Mesangial cell (primary cell): ENCODE data around the gene CSRNP2. TPM values are rescaled to one million over a fixed set of nuclear protein-coding genes. Genes with fewer than 3 reads are reported as not detected.

Source experiments
- total RNA-seq: library from RNA; depleted of rRNA; stranded (reverse); fragments of >200 nt; gene quantifications from 2 replicates; pipeline ENCODE4 v1.2.3, GENCODE V29; 2015

The CSRNP2 gene, protein sequence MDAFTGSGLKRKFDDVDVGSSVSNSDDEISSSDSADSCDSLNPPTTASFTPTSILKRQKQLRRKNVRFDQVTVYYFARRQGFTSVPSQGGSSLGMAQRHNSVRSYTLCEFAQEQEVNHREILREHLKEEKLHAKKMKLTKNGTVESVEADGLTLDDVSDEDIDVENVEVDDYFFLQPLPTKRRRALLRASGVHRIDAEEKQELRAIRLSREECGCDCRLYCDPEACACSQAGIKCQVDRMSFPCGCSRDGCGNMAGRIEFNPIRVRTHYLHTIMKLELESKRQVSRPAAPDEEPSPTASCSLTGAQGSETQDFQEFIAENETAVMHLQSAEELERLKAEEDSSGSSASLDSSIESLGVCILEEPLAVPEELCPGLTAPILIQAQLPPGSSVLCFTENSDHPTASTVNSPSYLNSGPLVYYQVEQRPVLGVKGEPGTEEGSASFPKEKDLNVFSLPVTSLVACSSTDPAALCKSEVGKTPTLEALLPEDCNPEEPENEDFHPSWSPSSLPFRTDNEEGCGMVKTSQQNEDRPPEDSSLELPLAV
- total RNA-seq: 19.5 and 20.9 TPM in 2 replicates

DNA sequence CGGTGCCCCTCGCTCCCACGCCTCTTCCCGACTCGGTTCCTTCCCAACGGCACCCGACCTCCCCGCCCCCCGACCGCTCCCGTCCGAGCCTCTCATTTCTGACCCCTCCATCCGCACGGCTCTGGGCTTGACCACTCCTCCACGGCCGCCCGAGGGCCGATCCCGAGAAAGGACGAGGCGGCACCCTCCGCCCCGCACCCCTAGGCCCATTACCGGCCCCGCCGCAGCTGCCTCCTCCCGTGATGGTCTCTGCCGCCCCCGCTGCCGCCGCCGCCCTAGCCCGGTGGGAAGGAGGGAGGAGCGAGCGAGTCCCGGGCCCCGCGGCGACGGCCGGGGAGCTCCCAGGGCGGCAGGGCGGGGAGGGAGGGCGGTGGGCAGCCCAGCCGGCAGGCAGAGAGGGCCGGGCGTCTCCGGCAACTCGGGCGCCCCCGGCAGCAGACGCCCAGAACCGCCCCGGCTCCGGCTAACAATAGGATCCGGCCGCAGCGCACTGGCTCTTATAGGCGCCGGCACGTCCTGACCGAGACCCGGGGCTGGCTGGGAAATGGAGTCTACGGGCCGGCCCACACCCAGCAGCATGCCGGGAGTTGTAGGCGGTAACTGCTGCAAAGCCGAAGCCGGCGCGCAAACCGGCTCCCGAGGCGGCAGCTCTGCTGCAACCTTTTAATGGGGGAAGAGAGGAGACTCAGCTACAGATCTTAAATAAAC is at the start of gene CSRNP2:
TSS of gene CSRNP2 (minus strand) at position 471 of the 708 bp plus-strand sequence. CDS start 7,035 bp downstream, outside the sequence.

DNA sequence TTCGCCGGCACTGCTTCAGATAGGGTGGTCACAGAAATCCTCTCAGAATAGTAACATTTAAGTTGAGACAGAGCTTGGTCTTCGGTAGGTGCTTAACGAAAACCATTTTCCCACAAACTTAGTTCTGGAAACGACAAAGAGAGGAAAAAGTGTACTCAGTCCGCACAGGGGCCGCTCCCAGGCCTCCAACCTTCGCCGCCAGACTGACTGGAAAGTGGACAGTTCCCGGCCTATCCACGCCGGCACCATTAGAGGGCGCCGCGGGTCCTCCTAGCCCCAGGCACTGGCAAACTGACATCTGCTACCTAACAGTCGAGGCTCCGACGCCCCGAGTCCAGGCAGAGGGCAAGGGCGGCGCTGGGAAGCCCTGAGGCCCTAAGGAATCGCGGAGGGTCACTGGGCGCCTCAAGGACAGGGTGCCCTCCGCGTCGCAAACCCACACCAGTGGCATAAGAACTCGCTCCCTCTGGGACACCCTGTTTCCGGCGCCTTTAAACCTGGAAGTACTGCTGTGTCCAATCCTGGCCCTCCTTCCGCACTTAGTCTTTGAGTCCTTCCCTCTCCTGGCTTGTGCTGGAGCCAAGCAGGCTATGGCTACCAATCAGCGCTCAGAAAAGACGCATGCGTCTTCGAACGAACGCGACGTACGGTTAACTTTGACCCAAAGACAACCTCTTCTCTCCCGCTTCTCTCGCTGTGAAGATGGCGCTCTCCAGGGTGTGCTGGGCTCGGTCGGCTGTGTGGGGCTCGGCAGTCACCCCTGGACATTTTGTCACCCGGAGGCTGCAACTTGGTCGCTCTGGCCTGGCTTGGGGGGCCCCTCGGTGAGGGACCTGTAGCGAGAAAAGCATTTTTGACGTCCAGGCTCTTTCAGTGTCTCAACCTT is 35.5 kb downstream of the CSRNP2 start, which contains the start of gene LETMD1:
TSS of gene LETMD1 (plus strand) at position 673 of the 886 bp plus-strand sequence. CDS start at position 703, 30 bp downstream.

DNA sequence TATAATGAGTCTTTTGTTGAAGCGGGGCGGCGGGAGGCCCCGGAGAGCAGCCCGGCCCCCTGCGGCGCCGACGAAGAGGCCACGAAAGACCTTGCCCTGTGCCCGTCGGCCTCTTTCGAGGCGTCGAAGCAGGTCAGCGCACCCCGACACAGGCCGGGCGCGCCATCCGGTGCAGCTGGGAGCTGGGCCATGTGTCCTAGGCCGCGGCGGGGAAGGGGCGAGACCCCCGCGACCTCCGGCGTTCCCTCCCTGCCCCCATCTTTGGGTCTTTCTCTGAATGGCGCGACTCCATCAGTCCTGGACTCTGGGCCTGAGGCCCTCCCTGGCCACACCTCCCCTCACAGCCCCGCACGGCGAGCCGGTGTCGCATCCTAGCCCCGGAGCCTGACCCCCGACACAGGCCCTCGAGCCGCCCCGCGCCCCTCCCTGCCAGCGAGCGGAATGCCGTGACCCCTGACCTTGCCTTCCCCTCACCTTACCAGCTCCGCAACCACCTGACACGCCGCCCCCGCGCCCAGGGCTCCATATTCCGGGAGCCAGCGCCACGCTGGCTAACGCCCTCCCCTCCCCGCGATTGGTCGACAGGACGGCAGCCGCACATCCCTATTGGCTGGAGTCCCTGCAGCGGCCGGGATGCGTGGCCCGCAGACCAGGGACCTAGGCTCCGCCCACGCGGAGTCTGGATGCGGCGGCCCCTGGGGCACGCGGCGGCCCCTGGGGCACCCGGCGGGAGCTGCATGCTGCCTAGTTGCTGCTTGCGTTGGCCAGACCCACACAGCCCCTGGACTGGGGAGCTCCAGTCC is 57.4 kb downstream of the CSRNP2 start, which contains the start of gene SLC11A2:
TSS of gene SLC11A2 (minus strand) at position 549 of the 803 bp plus-strand sequence. CDS start 15,656 bp downstream, outside the sequence.

Other genes starting within 250 kb of the CSRNP2 start
- gene TMPRSS12, start 240.7 kb downstream of the CSRNP2 start, total RNA-seq: not detected in 2 replicates
- gene HIGD1C, start 131.1 kb downstream of the CSRNP2 start, total RNA-seq: not detected in 2 replicates
- gene SLC11A2, start 57.2 kb downstream of the CSRNP2 start, total RNA-seq: 19.9 and 30.3 TPM in 2 replicates
- gene LETMD1, start 35.3 kb downstream of the CSRNP2 start, total RNA-seq: 20.4 and 39.9 TPM in 2 replicates
- gene TFCP2, start 89.5 kb upstream of the CSRNP2 start, total RNA-seq: 8.2 and 8.5 TPM in 2 replicates
- gene POU6F1, start 134.5 kb upstream of the CSRNP2 start, total RNA-seq: 6.5 and 8.5 TPM in 2 replicates
- gene DAZAP2, start 155.2 kb upstream of the CSRNP2 start, total RNA-seq: 242 and 371 TPM in 2 replicates
- gene SMAGP, start 186.8 kb upstream of the CSRNP2 start, total RNA-seq: 24.0 and 25.9 TPM in 2 replicates
- gene BIN2, start 240.6 kb upstream of the CSRNP2 start, total RNA-seq: not detected in 2 replicates